Large intestine (tissue), 3 donors: Measurements from ENCODE around the gene SCUBE1. TPM values are rescaled to one million over a fixed set of nuclear protein-coding genes. Genes with fewer than 3 reads are reported as not detected.

Experiments
- DNase-seq, 2 donors: peaks; one replicate each; pipeline versions ENCODE4 v3.0.0 to v3.0.0-alpha.2; 2013
- H3K27ac ChIP-seq: one replicate; pipeline ENCODE4 v1.5.1; 2013; ENCODE audit warnings: low read length
- H3K27me3 ChIP-seq: 2 replicates; pipeline ENCODE4 v1.6.1; 2013; ENCODE audit warnings: low read length; ENCODE audit not compliant: control insufficient read depth, insufficient read depth
- H3K36me3 ChIP-seq: 2 replicates; pipeline ENCODE4 v1.6.1; 2013; ENCODE audit warnings: low read length; ENCODE audit not compliant: control insufficient read depth, insufficient read depth
- H3K4me1 ChIP-seq: one replicate; pipeline ENCODE4 v1.6.1; 2013; ENCODE audit warnings: low read length; ENCODE audit not compliant: control insufficient read depth, insufficient read depth
- H3K4me3 ChIP-seq: one replicate; pipeline ENCODE4 v1.5.1; 2013; ENCODE audit warnings: low read length
- H3K9me3 ChIP-seq: one replicate; pipeline ENCODE4 v1.6.1; 2013; ENCODE audit warnings: mild to moderate bottlenecking, low read depth, low read length, moderate library complexity; ENCODE audit not compliant: control insufficient read depth
- WGBS: methylation state at CpG from one replicate; pipeline ENCODE4 v1.1.5; 2013; ENCODE audit warnings: low lambda C conversion rate; ENCODE audit not compliant: insufficient coverage; 5-methylcytosine and 5-hydroxymethylcytosine counted together
- polyA plus RNA-seq: library from polyadenylated mRNA; unstranded; fragments of 120-200 nt; gene quantifications from one replicate; pipeline ENCODE4 v1.2.1, GENCODE V29; 2013

The SCUBE1 gene
- polyA plus RNA-seq, 1 donor: 4.4 TPM

- WGBS: no CpG with 5 or more reads among the region's 65 CpGs
- peak in 1 of 2 donors; percentile 16 for DNase-seq
- Histone ChIP-seq H3K4me3 (no peak overlapping the region), H3K36me3 (no peaks in the 10 kb centered on the region), H3K9me3 (no peaks in the 10 kb centered on the region), H3K27me3 (peaks cover 62% of the 10 kb centered on the region), H3K4me1 (no peaks in the 10 kb centered on the region), H3K27ac (no peak overlapping the region)
These were observed 723 bp upstream of the SCUBE1 start for GRCh38 chr22:43343670-43344519.

GRCh38 chr22:43342347-43343261 lies 568 bp downstream of the SCUBE1 start:
- no peaks in the 10 kb centered on the region for H3K36me3 ChIP-seq
- peaks cover 67% of the 10 kb centered on the region for H3K27me3 ChIP-seq
- no peak overlapping the region for H3K4me3 ChIP-seq
- H3K4me1 ChIP-seq: no peaks in the 10 kb centered on the region
- H3K27ac ChIP-seq: no peak overlapping the region
- H3K9me3 ChIP-seq: no peaks in the 10 kb centered on the region
- no peak for DNase-seq
- WGBS: 4% methylated on average over 11 of the region's 99 CpGs

- H3K27ac ChIP-seq: no peak overlapping the region
- no CpG with 5 or more reads among the region's 7 CpGs for WGBS
- H3K36me3 ChIP-seq: no peaks in the 10 kb centered on the region
- H3K9me3 ChIP-seq: no peaks in the 10 kb centered on the region
- H3K4me1 ChIP-seq: no peaks in the 10 kb centered on the region
- peaks cover 66% of the 10 kb centered on the region for H3K27me3 ChIP-seq
- no peak for DNase-seq
- no peak overlapping the region for H3K4me3 ChIP-seq
These were observed 1.6 kb downstream of the SCUBE1 start for GRCh38 chr22:43341565-43341964.

- no peaks in the 10 kb centered on the region for H3K36me3 ChIP-seq
- no peaks in the 10 kb centered on the region for H3K9me3 ChIP-seq
- no peak overlapping the region for H3K27ac ChIP-seq
- DNase-seq: no peak
- H3K4me1 ChIP-seq: no peaks in the 10 kb centered on the region
- peaks cover 40% of the 10 kb centered on the region for H3K27me3 ChIP-seq
- WGBS: no CpG with 5 or more reads among the region's 15 CpGs
- no peak overlapping the region for H3K4me3 ChIP-seq
These were observed 4.3 kb downstream of the SCUBE1 start for GRCh38 chr22:43338766-43339345.

GRCh38 chr22:43337946-43338345 lies 5.2 kb downstream of the SCUBE1 start:
- Histone ChIP-seq H3K4me1 (no peaks in the 10 kb centered on the region), H3K9me3 (no peaks in the 10 kb centered on the region), H3K4me3 (no peak overlapping the region), H3K36me3 (no peaks in the 10 kb centered on the region), H3K27me3 (peaks cover 35% of the 10 kb centered on the region), H3K27ac (no peak overlapping the region)
- DNase-seq: no peak
- WGBS: no CpG with 5 or more reads among the region's 3 CpGs

GRCh38 chr22:43337385-43337784 lies 5.8 kb downstream of the SCUBE1 start:
- Histone ChIP-seq H3K27ac (no peak overlapping the region), H3K27me3 (peaks cover 34% of the 10 kb centered on the region), H3K9me3 (no peaks in the 10 kb centered on the region), H3K4me1 (no peaks in the 10 kb centered on the region), H3K4me3 (no peak overlapping the region), H3K36me3 (no peaks in the 10 kb centered on the region)
- no peak for DNase-seq
- WGBS: no CpG with 5 or more reads among the region's 11 CpGs

- WGBS: 100% methylated on average over 1 of the region's 4 CpGs
- no peak for DNase-seq
- no peak overlapping the region for H3K27ac ChIP-seq
These were observed 8.8 kb downstream of the SCUBE1 start for GRCh38 chr22:43334378-43334777.

GRCh38 chr22:43333978-43334377 lies 9.2 kb downstream of the SCUBE1 start:
- Histone ChIP-seq H3K27ac (no peak overlapping the region), H3K4me3 (no peak overlapping the region), H3K27me3 (peaks cover 6% of the 10 kb centered on the region), H3K4me1 (no peaks in the 10 kb centered on the region), H3K36me3 (no peaks in the 10 kb centered on the region), H3K9me3 (no peaks in the 10 kb centered on the region)
- DNase-seq: no peak
- 80% methylated on average over 2 of the region's 2 CpGs for WGBS

More at GRCh38 chr22:43334378-43334777, 8.8 kb downstream of the SCUBE1 start:
- Histone ChIP-seq H3K4me1 (no peaks in the 10 kb centered on the region), H3K36me3 (no peaks in the 10 kb centered on the region), H3K4me3 (no peak overlapping the region), H3K27me3 (peaks cover 10% of the 10 kb centered on the region), H3K9me3 (no peaks in the 10 kb centered on the region)

- no peak for DNase-seq
- no peaks in the 10 kb centered on the region for H3K36me3 ChIP-seq
- no peaks in the 10 kb centered on the region for H3K9me3 ChIP-seq
- no CpG with 5 or more reads among the region's 5 CpGs for WGBS
- H3K27ac ChIP-seq: no peak overlapping the region
- no peaks in the 10 kb centered on the region for H3K4me1 ChIP-seq
- H3K27me3 ChIP-seq: peaks cover 3% of the 10 kb centered on the region
- no peak overlapping the region for H3K4me3 ChIP-seq
These were observed 10.0 kb downstream of the SCUBE1 start for GRCh38 chr22:43333156-43333555.

- Histone ChIP-seq H3K27me3 (peaks cover 2% of the 10 kb centered on the region), H3K4me1 (no peaks in the 10 kb centered on the region), H3K9me3 (no peaks in the 10 kb centered on the region), H3K4me3 (no peak overlapping the region), H3K27ac (no peak overlapping the region), H3K36me3 (no peaks in the 10 kb centered on the region)
- 91% methylated on average over 5 of the region's 9 CpGs for WGBS
- DNase-seq: no peak
These were observed 11.5 kb downstream of the SCUBE1 start for GRCh38 chr22:43331698-43332097.
